BLaER1 treated with 17β-estradiol and CSF1 and Interleukin-3, amounts not matched to agents 10 nM and 100 nM (cell line): ENCODE measurements around the gene LRRC23.
A peak's percentile ranks its signal among the peaks of the same experiment; 100 is the strongest.

ENCODE experiments used
- H3K27ac ChIP-seq, 11 experiments: shearing (Covaris generic); formaldehyde crosslinking; 2 replicates each; pipeline ENCODE4 v1.8.1; 2022
- H3K27me3 ChIP-seq, 11 experiments: shearing (Covaris generic); formaldehyde crosslinking; 2 replicates each; pipeline ENCODE4 v1.8.1; 2022
- H3K36me3 ChIP-seq, 11 experiments: shearing (Covaris generic); formaldehyde crosslinking; 2 replicates each; pipeline ENCODE4 v1.8.1; 2022
- H3K4me1 ChIP-seq, 10 experiments: shearing (Covaris generic); formaldehyde crosslinking; 2 replicates each; pipeline ENCODE4 v1.8.1; 2022
- H3K4me2 ChIP-seq, 11 experiments: shearing (Covaris generic); formaldehyde crosslinking; 2 replicates each; pipeline ENCODE4 v1.8.1; 2022
- H3K4me3 ChIP-seq, 10 experiments: shearing (Covaris generic); formaldehyde crosslinking; 2 replicates each; pipeline ENCODE4 v1.8.1; 2022
- H3K9ac ChIP-seq, 11 experiments: shearing (Covaris generic); formaldehyde crosslinking; 2 replicates each; pipeline ENCODE4 v1.8.1; 2022
- H3K9me3 ChIP-seq, 11 experiments: shearing (Covaris generic); formaldehyde crosslinking; replicated peaks in 1 of 11; 2 replicates each; pipeline ENCODE4 v1.8.1; 2022
- H4K20me1 ChIP-seq, 11 experiments: shearing (Covaris generic); formaldehyde crosslinking; 2 replicates each; pipeline ENCODE4 v1.8.1; 2022
- Cebpa-rat ChIP-seq, 11 experiments: shearing (Covaris generic); IDR thresholded peaks; 2 replicates each; pipeline ENCODE4 v1.8.1; 2022

The LRRC23 gene

DNA sequence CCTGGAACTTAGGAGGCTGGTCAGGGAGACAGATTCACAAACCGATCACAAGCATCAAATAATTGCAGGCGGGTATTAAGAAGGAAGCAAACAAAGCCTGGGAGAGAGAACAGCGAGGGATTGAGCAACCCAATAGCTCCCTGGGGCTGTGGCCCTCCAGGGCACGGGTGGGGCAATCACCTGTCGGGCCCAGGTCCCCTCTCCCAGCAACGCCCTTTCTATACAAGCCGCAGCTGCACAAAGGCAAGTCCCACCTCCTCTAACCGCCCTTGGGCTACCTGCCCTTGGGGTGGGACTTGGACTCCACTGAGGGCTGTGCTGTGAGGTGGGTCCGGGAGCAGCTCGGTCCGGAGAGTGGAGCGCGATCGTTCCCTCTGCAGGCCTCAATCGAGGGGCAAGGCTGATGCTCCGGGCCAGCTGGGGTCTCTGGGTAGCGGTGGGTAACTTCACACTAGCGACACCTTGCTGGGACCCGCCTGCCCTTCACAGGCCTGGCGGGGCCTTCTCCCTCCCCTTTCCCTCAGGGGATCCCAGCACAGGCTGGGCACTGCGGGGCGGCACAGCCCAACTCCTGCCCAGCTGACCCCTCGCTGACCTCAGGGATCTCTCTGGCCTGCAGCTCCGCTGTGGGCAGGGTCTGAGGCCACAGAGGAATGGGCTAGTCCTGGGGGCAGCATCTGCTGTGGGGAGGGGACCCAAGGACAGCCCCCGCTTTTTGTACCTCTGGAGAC, 57.8 kb downstream of the LRRC23 start:
- H3K27me3 ChIP-seq, result no peaks in the 10 kb centered on the region
- TF ChIP-seq Cebpa-rat (IDR thresholded peaks at IDR 0.05), result peak in 6 of 11 experiments; percentile 17 to 82 (median 48); a peak in 5 of 22 replicates
- H4K20me1 ChIP-seq, result peaks cover 0 to 44% (median 15%) of the 10 kb centered on the region in 11 experiments; a peak in 17 of 22 replicates
- peaks cover 80 to 95% (median 85%) of the 10 kb centered on the region in 10 experiments for H3K4me1 ChIP-seq
- no peaks in the 10 kb centered on the region for H3K9me3 ChIP-seq
- peak overlapping the region in 7 of 10 experiments; percentile 1 to 35 (median 24); a peak in 10 of 20 replicates for H3K4me3 ChIP-seq
- H3K36me3 ChIP-seq, result peaks cover 37 to 61% (median 55%) of the 10 kb centered on the region in 11 experiments
- H3K9ac ChIP-seq, result peak overlapping the region; percentile 69 to 95 (median 80); a peak in 21 of 22 replicates
- H3K27ac ChIP-seq, result peak overlapping the region; percentile 62 to 95 (median 92)
- peak overlapping the region; percentile 94 to 100 (median 99) for H3K4me2 ChIP-seq

DNA sequence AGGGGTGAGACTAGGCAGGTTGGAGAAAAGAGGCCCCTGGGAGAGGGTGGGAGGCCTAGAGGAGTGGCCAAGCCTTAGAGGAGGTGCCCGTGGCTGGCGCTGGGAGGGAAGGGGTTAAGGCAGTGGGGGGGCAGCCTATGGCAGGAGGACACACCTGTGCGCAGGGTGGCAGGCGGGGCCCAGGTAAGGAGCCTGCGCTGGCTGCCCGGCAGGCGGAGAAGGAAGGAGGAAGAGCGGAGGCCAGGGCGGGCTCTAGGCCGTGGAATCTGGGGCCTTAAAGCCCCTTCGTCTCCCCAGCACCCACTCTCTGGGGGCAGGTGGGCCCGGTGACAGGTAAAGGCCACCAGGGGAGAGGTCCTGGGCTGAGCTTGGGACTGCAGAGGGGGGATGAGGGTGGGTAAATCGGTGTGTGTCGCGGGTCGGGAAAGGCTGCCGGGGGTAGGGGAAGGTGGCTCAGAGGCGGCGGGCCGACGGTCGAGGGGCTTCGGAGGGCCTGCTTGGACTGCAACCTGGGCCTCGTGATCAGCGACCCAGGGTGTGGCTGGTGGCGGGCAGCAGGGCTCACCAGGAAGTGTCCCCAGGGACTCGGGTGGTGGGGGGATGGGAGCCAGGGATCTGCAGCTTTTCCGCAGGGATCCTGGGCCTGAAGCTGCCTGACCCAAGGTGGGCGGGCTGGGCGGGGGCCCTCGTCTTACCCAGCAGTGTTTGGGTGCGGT, 58.6 kb downstream of the LRRC23 start:
- Histone ChIP-seq H3K9me3 (no peaks in the 10 kb centered on the region), H3K27ac (peak overlapping the region; percentile 62 to 95 (median 92)), H3K4me1 (peaks cover 76 to 95% (median 85%) of the 10 kb centered on the region in 10 experiments), H3K27me3 (no peaks in the 10 kb centered on the region), H3K36me3 (peaks cover 44 to 61% (median 55%) of the 10 kb centered on the region in 11 experiments), H3K4me3 (no peak overlapping the region; a peak in 3 of 20 replicates), H3K4me2 (peak overlapping the region; percentile 94 to 100 (median 99)), H3K9ac (peak overlapping the region; percentile 69 to 95 (median 80); a peak in 21 of 22 replicates), H4K20me1 (peaks cover 0 to 44% (median 17%) of the 10 kb centered on the region in 11 experiments; a peak in 17 of 22 replicates)
- TF ChIP-seq Cebpa-rat (IDR thresholded peaks at IDR 0.05), result no peak
